NCI-H82 treated with DMSO at 0.1 percent for 48 hours (cell line): ENCODE data around the gene ASCC3.
"Not testable (repeated sequence)": the region's sequence is repeated elsewhere in the genome, so short reads cannot be mapped to it uniquely, and the experiment has no call there.

Experiments used
- DNase-seq: peaks from one replicate; lab custom pipeline; 2025; ENCODE audit not compliant: unreplicated experiment; lab: John Stamatoyannopoulos, UW

Gene ASCC3

DNA sequence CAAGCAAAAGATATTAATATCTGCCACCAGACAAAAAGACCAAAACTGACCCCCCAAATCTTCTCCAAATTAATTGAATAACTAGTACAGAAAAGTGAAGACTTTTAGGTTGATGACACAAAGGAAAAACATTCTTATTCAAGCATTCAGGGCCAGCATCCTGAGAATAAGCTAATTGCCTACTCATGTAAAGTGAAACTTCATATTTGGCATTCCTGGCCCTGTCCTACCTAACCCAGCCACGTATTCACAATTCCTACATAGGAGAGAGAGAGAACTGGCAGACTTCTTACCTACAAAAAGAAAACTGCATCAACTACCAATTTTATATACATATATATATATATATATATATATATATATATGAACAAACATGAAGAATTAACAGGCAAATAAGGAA, 4.9 kb upstream of the ASCC3 start:
- no peak for DNase-seq

DNA sequence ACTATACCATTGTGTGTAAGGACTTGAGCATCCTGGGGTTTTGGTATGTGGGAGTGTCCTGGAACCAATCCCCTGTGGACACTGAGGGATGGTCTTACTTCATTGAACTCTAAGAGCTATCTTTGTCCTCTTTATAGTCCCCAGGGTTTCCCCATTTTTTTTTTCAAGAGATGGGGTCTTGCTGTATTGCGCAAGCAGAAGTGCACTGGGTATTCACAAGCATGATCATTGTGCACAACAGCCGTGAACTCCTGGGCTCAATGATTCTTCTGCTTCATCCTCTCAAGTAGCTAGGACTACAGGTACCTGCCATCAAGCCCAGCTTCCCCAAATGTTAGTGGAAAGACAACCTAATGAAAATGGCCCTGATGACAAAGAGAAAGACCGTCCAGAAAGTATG, 2.2 kb upstream of the ASCC3 start:
- DNase-seq = no peak

DNA sequence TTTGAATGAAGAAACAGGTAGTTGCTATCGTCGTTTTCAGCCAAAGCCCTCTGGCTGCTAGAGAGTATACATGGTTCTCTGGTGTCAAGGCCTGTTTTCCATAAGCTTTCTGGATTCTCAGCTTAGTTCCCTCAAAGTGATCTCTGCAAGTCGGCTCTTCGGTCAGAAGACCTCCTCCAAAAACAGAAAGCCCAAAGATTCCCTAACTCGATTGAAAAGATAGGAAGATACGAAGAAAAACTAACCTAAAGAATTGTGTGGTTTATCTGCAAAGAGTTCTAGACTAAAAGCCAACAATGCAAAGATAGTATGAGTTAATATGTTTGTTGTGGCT, 545 bp upstream of the ASCC3 start:
- DNase-seq = no peak

DNA sequence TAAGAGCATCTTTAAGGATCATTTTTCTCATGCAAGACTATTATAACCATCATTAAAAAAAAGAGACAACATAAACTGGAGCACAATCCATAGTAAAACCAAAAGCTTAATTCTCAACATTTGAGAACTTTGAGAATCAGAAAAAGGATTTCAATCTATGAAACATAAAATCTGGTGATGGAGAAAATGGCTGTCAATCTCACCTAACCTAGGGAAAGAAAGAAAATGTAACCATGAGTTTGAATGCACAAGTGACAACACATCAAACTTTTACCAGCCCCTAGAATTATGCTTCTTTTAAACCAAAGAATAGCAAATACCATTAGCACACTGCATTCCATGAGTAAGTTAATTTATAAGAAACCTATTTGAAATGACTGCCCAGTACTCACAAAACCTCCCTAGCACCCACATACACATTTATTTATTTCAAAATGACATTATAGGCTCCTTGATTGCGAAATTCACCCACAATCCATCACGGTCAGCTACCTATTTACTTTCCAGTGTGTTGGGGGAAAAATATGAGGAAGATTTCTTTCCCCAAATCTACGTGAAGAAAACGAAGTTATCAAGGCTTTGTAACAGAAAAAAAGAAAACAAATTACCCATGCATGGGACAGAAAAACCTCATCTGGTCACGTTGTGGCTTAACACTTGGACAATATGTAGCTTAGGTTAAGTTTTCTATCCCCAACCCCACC, 828 bp downstream of the ASCC3 start:
- DNase-seq = no peak

DNA sequence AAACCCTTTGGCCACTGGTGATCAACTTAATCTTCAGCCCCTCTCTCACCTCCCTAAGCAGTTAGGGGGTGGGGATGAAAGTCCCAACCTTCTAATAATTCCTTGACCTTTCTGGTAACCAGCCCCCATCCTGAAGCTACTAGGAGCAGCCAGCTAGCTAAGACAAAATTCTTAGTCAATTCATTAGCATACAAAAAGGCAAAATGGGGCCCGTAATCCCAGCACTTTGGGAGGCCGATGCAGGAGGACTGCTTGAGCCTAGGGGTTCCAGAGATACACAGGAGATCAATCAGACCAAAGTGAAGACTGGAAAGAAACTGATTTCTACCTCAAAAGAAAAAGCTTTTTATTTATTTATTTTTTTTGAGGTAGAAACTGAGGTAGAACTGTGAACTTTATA, 1.8 kb downstream of the ASCC3 start:
- no peak for DNase-seq

DNA sequence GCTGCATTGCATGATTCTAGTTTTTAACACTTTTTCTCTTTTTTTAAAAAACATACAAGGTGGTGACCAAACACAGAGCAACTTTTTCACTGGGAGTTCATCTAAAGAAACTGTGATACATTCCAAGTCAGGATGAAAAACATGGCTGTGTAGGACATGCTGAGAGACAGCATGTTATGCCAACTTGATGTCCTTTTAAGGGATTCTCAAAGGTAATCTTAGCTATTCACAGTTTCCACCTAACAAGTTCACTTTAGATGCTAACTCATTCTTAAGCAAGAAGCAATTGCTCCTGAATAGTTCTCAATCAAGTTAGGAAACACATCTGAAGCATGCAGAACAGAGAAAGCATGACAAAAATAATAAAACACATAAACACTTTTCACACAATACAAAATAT, 3.3 kb downstream of the ASCC3 start:
- DNase-seq = no peak

DNA sequence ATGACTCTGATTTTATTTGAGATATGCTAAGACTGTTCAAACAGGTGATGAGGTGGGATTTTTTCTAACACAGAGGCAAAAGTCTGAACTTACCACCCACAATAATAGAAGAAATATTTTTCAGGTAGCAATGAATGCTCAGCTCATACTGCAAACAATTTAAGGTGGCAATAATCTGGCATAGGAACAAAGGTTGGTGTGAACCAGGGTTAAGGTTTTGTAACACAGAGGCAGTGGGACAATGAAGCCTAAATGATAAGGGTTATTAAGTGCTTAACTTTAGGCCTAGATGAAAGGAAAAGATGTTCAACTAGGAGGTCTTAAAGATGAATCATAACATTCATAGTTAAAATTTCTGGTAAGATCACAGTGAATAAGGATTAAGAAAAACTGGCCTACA, 4.9 kb downstream of the ASCC3 start:
- no peak for DNase-seq

DNA sequence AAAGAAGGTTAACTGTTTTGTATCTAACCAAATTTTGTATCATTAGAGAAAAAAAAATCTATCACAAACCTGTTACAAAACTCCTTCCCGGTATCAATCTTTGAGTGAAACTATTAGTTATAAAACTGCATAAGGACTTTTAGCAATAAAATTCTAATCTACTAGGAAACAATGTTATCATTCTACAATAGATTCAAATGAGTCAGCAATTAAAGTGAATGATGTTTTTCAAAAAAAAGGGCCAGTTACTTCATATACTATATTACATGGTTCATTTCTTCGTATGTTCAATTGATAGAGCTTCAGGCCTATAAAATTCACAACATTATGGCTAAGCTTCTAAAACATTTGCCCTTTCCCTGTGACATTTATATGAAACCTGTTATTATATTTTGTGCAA, 15.6 kb downstream of the ASCC3 start:
- DNase-seq = no peak

DNA sequence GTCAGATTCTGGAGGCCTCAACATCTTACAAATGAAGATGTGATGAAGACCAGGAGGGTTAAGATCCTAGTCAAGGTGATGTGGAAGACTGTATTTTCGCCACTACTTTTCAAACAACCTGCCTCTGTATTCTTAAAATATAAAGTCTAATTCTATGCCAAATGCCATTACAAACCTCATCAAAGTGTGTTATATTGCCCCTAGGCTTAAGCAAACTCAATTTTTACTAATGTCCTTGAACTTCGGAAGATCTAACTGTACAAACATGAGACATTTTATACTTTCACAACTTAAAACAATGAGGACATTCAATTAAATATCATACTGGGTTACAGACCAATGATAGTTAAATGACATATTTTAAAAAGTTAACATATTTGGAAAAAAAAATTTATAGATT, 19.1 kb downstream of the ASCC3 start:
- no peak for DNase-seq

DNA sequence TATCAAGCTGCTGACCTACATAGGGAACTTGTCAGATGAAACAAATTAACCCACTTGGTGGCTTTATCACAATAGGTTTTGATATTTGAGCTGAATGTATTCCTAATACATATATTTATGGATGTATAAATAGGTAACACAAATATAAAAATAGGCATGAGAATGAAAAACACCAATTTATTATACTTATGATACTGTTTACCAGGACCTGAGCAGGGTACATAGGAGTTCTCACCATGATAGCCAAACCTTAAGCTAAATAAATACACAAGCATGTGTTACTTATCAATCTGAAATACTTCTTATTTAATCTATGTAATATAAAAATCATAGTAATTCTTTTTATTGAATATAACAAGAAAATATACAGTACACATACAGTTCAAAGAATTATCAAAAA, 25.0 kb downstream of the ASCC3 start:
- DNase-seq = no peak

DNA sequence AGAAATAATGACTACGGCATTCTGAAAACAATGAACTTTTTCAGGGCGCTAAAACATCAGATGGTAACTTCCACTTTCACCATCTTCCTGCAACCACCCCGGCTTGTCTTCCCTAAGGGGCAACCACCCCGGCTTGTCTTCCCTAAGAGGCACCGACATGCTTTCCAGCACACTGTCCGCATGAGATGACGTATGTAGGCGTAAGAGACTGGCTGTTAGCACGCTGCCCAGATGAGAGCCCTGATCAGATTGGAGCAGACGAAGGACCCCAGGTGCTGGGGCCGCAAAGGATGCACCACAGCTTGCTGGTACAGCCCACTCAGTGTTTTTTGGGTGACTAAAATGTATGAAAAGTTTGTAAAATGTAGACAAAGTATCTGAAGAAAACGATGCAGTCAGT, 29.3 kb downstream of the ASCC3 start:
- DNase-seq = no peak

DNA sequence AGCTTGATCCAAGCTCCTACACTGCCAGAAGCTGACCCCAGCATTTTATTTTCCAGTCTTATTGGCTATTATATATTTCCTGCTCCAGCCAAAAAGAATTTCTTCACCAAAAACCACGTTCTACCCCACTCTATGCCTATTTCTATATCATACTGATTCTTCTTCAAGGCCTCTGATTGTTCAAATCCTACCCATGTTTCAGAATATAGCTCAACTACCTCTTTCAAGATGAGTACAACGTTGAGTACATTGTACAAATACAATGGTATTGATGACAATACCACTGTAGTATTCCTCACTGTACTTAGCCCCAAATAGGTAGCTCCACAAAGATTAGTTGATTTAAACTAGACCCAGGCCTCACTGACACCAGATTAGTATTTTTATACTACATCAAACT, 31.0 kb downstream of the ASCC3 start:
- no peak for DNase-seq

DNA sequence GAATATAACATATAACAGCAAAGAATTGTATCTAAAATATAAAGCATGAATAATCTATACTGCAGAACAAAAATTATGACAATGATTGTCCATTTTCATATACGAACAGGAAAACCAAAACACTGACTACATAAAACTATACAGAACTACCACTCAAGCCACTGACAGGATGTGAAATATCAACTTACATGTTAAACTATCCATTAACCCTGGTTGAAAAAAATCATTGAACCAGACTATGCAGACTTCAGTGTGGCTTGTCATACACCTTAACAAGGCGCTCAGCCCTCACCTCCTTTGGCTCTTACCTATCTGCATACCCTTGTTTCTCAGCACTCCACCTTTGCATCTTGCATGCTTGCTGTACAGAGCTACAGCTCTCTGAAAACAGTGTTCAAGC, 34.9 kb downstream of the ASCC3 start:
- no peak for DNase-seq

DNA sequence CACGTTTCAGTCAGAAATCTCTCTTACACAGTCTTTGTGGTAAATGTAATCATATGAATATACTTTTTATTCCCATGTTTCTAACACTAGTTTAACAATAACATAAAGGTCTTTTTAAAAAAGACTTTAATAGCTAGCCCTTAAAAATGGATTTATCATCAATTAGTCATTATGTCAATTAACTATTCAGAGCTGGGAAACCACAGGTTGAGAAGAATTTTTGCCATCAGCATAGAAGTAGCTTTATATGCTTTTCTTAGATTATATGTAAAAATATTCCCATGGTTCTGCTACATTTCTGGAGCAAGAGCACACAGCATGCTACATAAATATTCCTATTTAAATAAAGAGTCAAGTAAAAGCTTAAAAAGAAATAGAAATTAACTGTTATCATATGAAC, 35.5 kb downstream of the ASCC3 start:
- DNase-seq = no peak

DNA sequence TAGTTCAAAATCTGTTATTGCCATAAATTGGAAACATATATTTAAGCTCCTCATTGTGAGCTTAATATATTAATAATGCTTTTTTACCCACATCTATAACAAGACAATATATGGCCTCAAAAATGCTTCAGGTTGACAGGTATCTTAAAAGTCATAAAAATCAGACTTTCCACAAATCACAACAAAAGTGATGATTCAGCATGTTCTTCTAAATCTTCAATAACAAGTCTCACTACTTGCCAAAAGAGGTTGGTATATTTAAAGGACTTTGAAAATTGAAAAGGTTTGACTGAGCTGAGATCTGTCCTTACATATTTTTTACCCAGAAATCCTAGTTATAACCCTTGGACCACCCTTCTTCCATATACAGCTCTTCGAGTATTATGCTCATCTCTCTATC, 41.7 kb downstream of the ASCC3 start:
- DNase-seq = no peak

DNA sequence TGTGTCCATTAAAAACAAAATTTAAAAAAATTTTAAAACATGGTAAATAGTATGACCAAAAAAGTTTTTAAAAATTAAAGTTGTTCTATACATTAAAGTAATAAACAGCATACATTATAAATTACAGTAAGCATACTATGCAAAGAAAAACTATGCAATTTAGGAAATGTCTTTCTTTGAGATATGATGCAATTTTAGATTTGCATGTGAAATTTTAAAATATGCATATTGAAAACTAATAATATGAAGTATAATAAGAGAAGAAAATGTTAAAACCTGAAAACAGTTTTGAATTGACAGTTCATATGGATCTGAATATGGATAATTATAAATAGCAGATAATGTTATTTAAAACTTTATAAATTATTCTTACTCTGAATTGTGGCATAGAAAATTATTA, 43.1 kb downstream of the ASCC3 start:
- DNase-seq = no peak

DNA sequence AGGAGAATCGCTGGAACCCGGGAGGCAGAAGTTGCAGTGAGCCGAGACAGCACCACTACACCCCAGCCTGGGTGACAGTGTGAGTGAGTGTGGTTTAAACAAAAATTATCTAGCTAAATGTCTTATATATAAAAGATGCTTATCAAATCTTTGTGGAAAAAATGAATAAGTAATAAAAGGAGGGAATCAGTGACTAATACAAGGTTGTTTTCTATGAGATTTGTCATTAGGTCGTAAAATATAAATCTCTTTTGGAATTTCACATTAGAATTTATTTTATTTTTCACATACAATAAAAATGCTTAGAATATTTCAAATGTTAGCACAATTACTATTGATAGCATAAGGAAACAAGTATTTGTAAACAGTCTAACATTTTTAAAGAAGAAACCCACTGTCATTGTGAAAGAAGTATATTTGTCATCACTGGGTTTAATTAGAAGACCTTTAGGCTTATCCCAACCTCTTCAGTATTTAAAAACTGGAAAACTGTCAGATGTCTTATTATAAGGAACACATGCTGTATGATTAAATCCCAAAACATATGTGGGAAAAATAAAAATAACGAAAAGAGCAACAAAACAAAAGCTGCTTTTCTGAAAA, 47.1 kb downstream of the ASCC3 start:
- DNase-seq = no peak

DNA sequence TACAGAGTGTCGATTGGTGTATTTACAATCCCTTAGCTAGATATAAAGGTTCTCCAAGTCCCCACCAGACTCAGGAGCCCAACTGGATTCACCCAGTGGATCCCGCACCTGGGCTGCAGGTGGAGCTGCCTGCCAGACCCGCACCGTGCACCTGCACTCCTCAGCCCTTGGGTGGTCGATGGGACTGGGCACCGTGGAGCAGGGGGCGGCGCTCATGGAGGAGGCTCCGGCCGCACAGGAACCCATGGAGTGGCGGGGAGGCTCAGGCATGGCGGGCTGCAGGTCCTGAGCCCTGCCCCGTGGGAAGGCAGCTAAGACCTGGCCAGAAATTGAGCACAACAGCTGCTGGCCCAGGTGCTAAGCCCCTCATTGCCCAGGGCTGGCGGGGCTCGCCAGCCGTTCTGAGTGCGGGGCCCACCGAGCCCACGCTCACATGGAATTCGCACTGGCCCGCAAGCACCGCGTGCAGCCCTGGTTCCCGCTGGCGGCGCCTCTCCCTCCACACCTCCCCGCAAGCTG, 52.0 kb downstream of the ASCC3 start:
- not testable (repeated sequence) for DNase-seq

DNA sequence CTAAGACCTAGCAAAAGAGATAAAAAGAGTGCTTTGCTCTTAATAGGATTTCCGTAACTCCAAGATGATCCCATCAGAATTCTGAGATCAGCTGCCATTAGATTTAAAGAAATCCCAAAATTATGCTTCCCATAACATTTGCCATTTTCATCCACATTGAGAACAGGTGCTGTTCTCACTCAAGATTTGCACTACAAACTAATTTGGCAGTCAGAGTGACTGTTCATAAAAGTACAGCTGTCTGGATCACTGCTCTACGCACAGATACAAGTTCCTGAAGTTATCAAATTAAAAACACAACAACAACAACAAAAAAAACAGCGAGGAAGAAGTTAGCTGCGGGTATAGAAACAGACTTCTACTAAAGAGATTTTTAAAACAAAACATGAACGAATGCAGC, 58.1 kb downstream of the ASCC3 start:
- no peak for DNase-seq

DNA sequence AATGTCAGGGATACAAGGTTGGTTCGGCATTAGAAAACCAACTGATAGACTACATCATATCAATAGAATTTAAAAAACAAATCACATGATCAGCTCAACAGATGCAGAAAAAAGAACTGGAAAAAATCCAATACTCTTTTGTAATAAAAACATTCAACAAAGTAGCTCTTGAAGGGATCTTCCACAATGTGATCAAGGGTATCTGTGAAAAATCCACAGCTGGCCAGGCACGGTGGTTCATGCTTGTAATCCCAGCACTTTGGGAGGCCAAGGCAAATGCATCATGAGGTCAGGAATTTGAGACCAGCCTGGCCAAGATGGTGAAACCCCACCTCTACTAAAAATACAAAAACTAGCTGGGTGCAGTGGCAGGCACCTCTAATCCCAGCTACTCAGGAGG, 63.1 kb downstream of the ASCC3 start:
- no peak for DNase-seq

DNA sequence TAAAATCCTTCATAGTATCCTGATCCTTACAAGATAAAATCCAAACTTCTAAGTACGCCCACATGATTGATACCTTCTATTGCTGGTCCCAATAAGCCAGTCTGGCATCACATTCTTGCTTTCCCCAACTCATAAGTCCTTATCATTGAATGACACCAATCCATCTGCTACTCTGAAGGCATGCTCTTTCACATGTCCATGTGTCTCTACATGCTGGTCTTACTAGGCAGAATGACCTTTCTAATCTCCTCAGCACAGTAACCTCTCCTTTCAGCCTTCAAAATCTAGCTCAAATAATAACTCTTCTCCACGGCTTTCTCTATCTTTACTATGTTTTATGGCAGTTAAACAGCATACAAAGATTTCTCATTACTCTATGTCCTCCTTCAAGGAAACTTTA, 71.1 kb downstream of the ASCC3 start:
- no peak for DNase-seq

DNA sequence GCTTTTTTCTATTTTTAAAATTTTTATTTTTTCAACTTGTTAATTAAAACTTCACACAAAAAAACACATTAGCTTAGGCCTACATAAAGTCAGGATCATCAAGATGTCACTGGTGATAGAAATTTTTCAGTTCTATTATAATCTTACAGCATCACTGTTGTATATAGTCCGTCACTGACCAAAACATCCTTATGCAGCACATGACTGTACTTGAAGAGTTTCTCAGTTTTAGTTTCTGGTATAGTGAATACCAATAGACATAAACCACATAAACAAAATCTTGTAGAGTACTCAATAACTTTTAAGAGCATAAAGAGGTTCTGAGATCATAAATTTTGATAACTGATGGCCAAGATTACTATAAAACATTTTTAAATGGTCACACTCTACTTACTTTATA, 71.8 kb downstream of the ASCC3 start:
- no peak for DNase-seq

DNA sequence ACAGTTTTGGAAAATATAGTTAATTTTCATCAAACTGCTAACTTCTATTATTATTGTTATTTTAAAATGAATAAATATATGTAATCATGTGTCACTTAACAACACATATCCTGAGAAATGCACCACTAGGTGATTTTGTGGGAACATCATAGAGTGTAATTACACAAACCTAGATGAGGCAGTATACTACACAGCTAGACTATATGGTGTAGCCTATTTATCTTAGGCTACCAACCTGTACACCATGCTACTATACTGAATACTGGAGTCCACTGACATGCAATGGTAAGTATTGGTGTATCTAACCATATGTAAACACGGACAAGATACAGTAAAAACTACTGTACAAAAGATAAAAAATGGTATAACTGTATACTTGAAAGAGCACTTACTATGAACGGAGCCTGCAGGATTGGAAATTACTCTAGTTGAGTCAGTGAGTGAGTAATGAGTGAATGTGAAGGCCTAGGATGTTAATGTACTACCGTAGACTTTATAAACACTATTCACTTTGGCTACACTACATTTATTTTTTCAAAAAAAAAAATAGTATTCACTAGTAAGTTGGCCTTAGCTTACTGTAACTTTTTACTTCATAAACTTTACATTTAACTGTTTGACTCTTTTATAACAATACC, 72.4 kb downstream of the ASCC3 start:
- DNase-seq = no peak
